Fibroblast of skin of left biceps (primary cell): ENCODE data around the gene MEPCE.
"Not testable (repeated sequence)": the region's sequence is repeated elsewhere in the genome, so short reads cannot be mapped to it uniquely, and the experiment has no call there.

Experiments
- DNase-seq, 2 experiments: peaks; one replicate each; pipeline ENCODE4 v3.0.0-alpha.2; 2013; ENCODE audit warnings: low read depth in 2 of 2

Gene MEPCE, protein sequence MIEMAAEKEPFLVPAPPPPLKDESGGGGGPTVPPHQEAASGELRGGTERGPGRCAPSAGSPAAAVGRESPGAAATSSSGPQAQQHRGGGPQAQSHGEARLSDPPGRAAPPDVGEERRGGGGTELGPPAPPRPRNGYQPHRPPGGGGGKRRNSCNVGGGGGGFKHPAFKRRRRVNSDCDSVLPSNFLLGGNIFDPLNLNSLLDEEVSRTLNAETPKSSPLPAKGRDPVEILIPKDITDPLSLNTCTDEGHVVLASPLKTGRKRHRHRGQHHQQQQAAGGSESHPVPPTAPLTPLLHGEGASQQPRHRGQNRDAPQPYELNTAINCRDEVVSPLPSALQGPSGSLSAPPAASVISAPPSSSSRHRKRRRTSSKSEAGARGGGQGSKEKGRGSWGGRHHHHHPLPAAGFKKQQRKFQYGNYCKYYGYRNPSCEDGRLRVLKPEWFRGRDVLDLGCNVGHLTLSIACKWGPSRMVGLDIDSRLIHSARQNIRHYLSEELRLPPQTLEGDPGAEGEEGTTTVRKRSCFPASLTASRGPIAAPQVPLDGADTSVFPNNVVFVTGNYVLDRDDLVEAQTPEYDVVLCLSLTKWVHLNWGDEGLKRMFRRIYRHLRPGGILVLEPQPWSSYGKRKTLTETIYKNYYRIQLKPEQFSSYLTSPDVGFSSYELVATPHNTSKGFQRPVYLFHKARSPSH

DNA sequence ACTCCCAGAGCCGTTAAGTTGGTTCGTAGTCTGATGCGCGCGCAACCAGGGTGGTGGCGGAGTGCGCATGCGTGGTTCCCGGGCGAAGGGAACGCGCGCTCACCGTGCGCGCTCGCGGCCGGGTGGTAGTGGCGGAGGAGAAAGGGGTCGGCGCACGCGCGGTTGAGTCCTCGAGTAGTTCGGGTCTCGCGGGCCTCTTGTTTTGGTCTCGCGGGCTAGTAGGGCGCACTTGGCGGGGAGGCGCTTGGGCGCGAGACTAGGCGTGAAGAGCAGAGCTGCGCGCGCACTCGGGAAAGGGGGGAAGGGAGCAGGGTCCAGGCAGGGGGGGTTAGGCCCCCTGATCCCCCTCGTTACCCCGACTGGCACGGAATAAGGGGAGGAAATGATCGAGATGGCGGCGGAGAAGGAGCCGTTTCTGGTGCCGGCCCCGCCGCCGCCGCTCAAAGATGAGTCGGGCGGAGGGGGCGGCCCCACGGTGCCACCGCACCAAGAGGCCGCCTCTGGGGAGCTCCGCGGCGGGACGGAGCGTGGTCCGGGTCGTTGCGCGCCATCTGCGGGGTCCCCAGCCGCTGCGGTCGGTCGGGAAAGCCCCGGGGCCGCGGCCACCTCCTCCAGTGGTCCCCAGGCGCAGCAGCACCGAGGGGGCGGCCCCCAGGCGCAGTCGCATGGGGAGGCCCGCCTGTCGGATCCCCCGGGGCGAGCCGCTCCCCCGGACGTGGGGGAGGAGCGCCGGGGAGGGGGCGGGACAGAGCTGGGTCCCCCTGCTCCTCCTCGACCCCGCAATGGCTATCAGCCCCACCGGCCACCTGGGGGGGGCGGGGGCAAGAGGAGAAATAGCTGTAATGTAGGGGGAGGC lies at the start of gene MEPCE:
Gene MEPCE, plus strand, starts transcription at position 195 of the 856 bp plus-strand sequence. Its CDS starts 188 bp downstream, at position 383.
- peak; percentile 95 for DNase-seq

DNA sequence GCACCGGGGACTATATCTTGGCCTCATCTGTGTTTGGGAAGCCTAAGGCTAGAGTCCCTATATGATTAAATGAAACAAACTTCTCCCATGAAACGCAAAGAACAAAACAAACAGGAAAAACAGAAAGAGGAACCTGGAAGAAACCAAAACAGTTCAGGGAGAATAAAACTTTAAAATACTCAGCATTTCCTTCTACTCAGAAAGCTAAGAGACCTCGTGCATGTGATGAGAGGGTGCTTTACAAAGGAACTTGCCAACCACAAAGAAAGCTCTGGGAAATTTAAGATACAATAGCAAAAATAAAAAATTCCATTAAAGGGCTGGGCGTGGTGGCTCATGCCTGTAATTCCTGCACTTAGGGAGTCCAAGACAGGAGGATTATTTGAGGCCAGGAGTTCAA lies 49.4 kb upstream of the MEPCE start:
- DNase-seq = no peak

DNA sequence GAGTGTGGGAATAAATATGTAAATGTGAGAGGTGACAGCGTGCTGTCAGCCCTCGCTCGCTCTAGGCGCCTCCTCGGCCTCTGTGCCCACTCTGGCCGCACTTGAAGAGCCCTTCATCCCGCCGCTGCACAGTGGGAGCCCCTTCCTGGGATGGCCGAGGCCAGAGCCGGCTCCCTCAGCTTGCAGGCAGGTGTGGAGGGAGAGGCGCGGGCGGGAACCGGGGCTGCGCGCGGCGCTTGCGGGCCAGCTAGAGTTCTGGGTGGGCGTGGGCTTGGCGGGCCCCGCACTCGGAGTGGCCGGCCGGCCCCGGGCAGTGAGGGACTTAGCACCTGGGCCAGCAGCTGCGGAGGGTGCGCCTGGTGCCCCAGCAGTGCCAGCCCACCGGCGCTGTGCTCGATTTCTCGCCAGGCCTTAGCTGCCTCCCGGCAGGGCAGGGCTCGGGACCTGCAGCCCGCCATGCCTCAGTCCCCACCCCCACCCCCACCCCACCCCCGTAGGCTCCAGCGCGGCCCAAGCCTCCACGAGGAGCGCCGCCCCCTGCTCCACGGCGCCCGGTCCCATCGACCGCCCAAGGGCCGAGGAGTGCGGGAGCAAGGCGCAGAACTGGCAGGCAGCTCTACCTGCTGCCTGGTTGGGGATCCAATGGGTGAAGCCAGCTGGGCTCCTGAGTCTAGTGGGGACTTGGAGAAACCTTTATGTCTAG lies 47.9 kb upstream of the MEPCE start:
- not testable (repeated sequence) for DNase-seq

DNA sequence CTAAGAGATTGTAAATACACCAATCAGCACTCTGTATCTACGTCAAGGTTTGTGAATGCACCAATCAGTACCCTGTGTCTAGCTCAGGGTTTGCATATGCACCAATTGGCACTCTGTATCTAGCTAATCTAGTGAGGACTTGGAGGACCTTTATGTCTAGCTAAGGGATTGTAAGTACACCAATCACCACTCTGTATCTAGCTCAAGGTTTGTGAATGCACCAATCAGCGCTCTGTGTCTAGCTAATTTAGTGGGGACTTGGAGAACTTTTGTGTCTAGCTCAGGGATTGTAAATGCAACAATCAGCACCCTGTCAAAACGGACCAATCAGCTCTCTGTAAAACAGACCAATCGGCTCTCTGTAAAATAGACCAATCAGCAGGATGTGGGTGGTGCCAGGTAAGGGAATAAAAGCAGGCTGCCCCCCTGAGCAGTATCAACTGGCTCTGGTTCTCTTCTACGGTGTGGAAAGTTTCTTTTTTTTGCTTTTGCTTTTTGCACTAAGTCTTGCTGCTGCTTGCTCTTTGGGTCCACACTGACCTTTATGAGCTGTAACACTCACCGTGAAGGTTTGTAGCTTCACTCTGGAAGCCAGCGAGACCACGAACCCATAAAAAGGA lies 47.3 kb upstream of the MEPCE start:
- DNase-seq = not testable (repeated sequence)

DNA sequence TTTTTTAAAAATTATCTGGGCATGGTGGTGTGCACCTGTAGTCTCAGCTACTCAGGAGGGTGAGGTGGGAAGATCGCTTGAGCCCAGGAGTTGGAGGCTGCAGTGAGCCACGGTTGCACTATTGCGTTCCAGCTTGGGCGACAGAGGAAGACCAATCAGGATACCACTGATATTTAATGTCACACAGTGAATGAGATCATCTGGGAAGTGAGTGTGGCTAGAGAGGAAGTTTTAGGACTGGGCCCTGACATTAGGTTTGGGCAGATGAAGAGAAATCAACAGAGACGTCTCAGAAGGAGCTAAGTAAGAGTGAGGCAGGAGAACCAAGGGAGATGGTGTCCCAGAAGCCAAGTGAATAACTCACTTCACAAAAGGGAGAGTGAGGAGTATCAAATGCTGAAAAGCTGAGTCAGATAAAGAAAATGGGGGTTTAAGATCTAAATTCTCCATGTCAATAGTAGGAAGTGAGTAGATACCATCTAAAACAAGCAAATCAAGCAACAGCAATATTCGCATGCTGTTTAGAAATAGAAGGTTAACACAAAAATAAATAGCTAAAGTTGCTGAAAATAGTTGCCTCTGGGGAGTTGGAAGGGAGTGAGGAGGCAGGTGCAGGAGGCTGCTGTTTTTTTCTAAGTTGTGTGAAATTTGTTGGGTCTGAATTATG lies 44.9 kb upstream of the MEPCE start:
- DNase-seq = no peak

DNA sequence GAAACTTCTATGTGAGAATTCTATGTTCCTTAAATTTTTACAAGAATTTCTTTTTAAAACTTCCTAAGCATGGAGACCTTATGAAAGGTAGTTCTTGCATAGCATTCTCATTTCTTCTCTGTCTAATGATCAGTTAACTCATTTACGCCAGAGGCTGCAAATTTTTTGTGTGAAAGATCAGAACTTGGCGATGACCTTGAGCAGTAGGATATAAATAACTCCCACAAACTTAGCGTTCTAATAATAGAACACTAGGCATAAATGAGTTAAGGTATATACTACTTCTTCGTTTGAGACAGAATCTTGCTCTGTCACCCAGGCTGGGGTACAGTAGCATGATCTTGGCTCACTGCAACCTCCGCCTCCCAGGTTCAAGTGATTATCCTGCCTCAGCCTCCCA lies 42.7 kb upstream of the MEPCE start:
- DNase-seq = no peak

DNA sequence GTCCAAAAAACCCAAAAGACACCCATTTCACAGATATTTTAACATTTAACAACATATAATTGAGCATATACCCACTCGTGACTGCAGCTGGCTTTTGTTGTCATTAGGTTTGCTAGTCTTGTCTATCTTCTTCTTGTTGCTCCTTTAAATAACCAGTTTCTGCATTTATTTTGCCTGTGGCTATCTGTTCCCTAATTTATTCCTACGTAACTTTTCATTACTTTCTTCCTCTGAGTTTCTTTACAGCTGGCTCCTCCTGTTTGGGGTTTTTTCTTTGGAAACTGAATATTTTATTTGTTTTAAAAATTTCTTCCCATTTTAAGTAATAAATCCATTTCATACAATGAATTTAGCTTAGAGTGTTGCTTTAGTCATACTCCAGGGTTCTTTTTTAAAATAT lies 41.9 kb upstream of the MEPCE start:
- DNase-seq = no peak

DNA sequence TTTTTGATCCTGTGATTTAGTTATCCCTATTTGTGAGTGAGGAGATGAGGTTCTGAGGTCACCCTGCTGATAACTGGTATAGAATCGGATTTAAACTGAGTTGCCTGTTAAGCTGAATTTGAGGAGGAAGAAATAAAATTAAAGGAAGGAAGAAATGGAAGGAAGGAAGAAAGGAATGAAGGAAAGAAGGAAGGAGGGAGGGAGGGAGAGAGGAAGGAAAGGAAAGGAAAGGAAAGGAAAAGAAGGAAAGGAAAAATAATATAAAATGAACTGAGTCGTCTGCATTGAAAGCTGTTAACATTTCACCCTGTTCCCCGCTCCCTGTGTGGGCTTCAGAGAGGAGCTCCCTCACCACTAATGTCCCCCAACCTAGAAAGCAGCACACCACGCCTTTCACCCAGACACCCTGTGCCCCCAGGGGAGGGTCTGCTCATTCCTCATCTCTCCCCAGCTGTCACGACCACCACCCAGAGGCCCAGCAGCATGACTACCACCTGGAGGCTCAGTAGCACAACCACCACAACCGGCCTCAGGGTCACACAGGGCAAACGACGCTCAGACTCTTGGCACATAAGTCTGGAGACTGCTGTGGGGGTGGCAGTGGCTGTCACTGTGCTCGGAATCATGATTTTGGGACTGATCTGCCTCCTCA lies 40.1 kb upstream of the MEPCE start:
- no peak for DNase-seq

DNA sequence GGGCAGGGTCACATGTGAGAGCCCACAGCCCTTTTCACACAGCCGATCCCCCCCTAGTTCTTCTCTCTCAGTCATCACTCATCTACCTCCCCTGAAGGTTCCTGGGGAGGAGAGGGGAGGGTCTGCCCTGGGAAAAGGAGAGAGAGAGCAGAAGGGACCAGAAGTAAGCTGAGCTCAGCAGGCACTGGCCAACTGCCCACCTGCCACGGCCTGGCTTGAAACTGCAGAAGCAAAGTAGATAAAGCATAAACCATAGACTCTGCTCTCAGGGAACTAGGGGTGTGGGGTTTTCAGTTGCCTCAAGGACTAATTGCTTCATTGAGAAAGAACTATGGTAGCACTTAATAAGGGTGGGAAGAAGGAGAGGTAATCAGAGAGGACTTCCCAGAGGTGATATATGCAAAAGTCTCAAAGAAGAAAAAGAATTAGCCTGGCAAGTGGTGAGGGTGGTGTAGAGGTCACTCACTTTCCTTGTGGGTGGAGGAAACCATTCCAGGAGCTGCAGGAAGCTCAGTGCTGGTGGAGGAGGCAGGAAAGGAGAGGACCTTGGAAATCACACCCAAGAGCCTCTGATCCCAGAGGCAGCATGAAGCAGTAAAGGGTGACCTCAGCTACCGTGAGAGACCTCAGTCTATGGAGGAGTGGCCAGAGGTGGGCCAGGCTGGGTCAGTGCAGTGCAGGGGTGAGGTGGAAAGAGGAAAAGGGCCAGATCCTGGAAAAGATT lies 39.2 kb upstream of the MEPCE start:
- no peak for DNase-seq

DNA sequence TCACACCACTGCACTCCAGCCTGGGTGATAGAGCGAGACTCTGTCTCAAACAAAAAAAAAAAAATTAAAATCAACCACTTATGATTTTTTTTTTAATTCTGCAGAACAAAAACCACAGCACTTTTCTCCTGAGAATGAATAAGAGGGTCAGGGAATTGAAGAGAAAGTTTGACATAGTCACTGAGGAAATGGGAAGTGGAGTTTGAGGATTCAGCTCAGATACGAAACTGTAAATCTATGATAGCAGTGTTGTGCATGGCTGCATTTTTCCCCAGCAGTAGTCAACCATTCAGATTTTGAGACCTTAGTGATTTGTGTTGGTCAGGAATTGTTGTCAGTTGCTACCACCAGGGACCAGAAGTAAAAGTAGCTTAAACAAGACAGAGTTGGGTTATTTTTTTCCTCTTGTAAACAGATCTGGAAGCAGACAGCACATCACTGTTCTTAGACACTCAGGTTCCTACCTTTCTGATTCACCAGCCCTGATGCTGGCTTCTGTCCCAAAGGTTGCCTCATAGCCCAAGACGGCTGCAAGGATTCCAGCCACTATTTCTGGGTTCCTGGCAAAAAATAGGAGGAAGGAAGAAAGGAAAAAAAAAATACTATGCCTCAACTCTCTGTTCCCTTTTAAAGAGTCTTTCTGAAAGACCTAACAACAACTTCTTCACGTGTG lies 36.3 kb upstream of the MEPCE start:
- no peak for DNase-seq

DNA sequence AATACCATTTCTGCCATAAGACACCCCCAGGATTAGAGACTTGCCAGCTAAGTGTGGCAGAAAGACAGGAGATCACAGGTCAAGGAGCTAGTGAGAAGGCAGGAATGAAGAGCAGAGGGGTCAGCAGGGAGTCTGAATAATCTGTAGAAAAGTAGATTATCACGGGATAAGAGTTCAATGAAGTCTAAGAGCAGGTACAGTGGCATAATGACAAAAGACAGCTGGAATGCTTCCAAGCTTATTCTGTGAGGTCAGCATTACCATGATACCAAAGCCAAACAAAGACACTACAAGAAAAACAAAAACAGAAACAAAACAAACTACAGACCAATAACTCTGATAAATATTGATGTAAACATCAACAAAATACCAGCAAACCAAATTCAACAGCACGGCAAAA lies 35.6 kb upstream of the MEPCE start:
- no peak for DNase-seq

DNA sequence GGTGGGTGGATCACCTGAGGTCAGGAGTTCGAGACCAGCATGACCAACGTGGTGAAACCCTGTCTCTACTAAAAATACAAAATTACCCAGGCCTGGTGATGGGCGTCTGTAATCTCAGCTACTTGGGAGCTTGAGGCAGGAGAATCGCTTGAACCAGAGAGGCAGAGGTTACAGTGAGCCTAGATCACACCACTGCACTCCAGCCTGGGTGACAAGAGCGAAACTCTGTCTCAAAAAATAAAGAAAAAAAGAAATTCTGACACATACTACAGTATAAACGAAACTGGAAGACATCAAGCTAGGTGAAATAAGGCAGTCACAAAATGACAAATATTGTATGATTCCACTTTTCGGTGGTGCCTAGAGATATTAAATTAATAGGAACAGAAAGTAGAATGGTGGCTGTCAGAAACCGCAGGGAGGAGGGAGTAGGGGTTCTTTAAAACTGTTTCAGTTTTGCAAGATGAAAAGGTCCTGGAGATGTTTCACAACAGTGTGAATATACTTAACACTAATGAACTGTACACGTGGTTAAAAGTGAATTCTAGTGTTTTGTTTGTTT lies 33.1 kb upstream of the MEPCE start:
- DNase-seq = no peak

DNA sequence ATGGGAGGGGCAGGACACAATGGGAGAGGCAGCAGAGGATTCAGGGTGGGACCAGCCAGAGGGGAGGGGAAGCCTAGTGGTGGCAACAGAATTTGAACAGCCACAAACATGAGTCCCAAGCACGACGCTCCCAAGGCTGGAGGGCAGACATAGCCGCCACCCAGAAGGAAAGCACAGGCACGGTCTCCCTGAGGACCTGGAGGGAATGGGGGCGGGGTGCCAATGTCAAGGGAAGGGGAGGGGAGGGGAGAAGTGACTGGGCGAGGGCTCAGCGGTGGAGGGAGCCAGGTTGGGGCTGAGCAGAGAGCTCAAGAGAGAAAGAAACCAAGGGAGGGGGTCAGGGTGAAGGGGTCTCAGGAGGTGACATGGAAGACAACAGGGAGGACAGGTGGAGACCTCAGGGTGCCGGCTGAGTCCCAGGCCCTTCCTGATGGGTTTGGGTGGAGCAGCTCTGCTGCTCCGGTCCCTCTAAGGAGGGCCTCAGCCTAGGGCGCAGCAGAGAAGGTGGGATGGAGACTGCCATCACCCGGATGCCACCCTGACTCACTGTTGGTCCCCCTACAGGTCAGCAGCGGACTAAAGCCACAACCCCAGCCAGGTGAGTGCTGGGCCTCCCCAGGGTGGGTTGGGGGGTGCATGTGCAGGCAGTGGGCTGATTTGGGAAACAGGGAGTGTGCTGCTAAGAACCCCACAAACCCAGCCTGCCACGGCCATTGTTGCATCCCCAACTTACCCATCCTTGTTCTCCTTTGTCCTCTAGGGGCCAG lies 32.1 kb upstream of the MEPCE start:
- DNase-seq = no peak

DNA sequence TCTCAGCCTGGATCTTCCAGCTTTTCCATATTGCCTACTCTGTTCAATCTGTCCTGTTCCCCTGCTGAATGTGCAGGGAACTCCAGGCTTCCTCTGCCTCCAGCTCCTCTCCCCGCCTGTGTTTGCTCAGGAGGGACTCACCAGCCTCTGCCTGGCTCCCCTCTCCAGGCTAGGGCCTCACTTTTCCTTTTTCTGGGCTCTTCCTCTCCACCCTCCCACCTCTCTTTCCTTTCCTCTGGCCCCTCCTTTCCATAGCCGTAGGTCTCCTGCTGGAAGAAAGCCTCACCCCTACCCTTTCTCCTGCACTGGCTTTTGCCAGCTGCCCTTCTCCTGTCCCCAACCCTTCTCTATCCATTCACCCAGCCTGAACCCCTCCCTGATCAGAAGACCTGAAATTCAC lies 31.4 kb upstream of the MEPCE start:
- no peak for DNase-seq

DNA sequence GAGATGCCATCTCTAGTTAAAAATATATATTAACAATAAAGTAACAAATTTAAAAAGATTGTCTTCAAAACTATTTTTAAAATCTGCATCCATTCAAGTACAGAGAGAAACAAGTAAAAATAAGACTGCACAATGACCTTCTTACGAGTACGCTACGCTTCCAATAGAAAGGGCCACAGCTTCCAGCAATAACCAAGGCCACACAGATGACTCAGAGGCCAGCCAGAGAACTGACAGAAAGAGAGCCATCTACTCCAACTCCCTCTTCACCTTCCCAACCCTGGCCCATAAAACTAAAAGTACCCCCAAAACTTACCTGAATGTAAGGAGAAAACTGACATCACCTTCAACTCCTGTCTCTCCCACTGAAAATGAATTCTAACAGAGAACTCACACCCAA lies 29.6 kb upstream of the MEPCE start:
- DNase-seq = no peak

DNA sequence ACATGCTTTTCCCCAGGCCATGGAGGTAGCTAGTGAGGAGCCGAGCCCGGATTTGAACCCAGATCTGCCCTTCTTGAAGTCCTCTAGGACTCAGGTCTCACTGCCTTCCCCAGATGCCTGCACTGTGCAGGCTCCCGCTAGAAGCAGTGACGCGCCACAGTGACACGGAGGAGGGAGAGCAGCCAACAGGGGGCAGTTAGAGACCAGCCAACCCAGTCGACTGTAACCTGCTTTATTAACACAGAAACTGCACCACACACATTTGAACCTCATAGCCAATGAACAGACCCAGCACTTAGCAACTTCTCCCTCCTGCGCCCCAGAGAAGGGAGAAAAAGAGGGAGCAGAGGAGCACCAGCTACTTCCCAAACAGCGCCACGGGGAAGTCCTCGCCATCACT lies 29.0 kb upstream of the MEPCE start:
- no peak for DNase-seq

DNA sequence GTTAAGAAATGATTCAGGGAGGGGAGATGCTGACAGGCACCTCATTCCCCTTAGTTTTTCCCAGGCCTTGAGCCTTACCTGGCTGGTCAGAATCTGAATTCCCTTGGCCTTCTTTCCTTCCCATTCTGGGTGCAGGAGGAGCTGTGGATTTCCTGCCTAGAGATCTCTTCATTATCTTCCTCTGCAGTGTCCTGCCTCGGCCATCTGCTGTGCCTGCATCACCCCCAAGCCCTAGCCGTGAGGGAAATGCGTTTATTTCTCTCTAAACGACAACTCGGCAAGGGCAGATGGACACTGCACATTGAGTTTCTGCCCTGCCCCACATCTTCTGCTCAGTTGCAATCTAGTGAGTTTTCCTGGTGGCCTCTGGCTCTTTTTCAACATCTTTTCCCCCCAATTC lies 27.8 kb upstream of the MEPCE start:
- DNase-seq = no peak

DNA sequence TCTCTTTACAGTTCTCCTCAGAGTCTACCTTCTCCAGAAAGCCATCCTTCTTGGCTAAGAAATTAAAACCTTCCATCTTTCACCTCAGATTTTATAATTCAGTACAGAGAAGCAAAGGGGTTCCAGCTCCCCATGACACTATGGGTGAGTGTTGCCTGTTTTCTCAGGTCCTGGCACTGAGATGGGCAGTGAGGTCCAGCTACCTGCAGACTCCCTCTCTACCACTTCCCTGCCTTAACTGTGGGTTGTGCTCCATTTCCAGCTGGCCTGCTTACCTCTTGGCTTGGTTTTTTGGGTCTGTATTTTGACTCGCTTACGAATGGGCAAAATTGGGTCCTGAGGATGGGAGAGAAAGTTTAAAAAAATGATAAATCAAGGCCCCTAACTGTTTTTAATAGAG lies 27.4 kb upstream of the MEPCE start:
- DNase-seq = no peak
